ENCODE results near the gene CCDC85B. TPM values are rescaled to one million over a fixed set of nuclear protein-coding genes. Genes with fewer than 3 reads are reported as not detected.

CCDC85B gene
- total RNA-seq, 2 experiments from 2014 or later: 68.8 to 72.4 TPM

- Mint-ChIP-seq H3K36me3 (ENCODE audit: low read depth) (peaks cover 22% of the 10 kb centered on the region), H3K4me1 (ENCODE audit: low read depth) (peaks cover 32% of the 10 kb centered on the region), H3K9me3 (no peaks in the 10 kb centered on the region), H3K4me3 (peak within 1 kb of the TSS; percentile 92), H3K27me3 (no peaks in the 10 kb centered on the region), H3K27ac (peak within 1 kb of the TSS; percentile 87)
- DNase-seq (peak; percentile 99), ATAC-seq (peak; percentile 92)
- intact Hi-C loops (cut with micrococcal nuclease): loop anchor here (1.0 kb wide), 1 partner anchor 42 kb away; the partner anchor contains the start of gene SART1
- ChIA-PET POLR2A (interaction anchor here (0.6 to 2.9 kb wide), 10 partner anchors 8 to 160 kb away, joined by 3 to 20 read pairs (median 6); partner anchors contain the start of genes CCDC85B, FIBP and FOSL1), CTCF (interaction anchor here (1.0 to 2.5 kb wide), 5 partner anchors 18 to 59 kb away, joined by 3 to 12 read pairs (median 6); partner anchors contain the start of genes CCDC85B and MUS81)
- no peak for TF ChIP-seq CTCF (IDR thresholded peaks at IDR 0.05)
These were observed 28.7 kb downstream of the CCDC85B start, which contains the start of gene DRAP1 for GRCh38 chr11:65919141-65919572. DRAP1 (plus strand) TSS chr11:65919426; CDS start chr11:65919502, 76 bp downstream.

- Mint-ChIP-seq H3K36me3 (ENCODE audit: low read depth) (peaks cover 22% of the 10 kb centered on the region), H3K27ac (peak overlapping the region; percentile 84), H3K4me1 (ENCODE audit: low read depth) (peaks cover 32% of the 10 kb centered on the region), H3K4me3 (peak overlapping the region; percentile 92), H3K9me3 (no peaks in the 10 kb centered on the region), H3K27me3 (no peaks in the 10 kb centered on the region)
- CTCF ChIA-PET: interaction anchor here (1.8 kb wide), 1 partner anchor 35 kb away, joined by 8 read pairs; no protein-coding TSS in a partner anchor
- DNase-seq: peak; percentile 81
- intact Hi-C loops (cut with micrococcal nuclease): loop anchor here (1.0 kb wide), 1 partner anchor 42 kb away; the partner anchor contains the start of gene SART1
- no peak for TF ChIP-seq CTCF (IDR thresholded peaks at IDR 0.05)
- ATAC-seq: peak; percentile 46
- POLR2A ChIA-PET: interaction anchor here (0.6 to 2.6 kb wide), 8 partner anchors 9 to 1416 kb away, joined by 3 to 16 read pairs (median 4); partner anchors contain the start of genes CCDC85B, FIBP and FOSL1
These were observed 29.3 kb downstream of the CCDC85B start for GRCh38 chr11:65919573-65920371.

- ATAC-seq (no peak), DNase-seq (no peak)
- H3K27ac Mint-ChIP-seq: peak overlapping the region; percentile 84
- no peak for TF ChIP-seq CTCF (IDR thresholded peaks at IDR 0.05)
- ChIA-PET POLR2A (interaction anchor here (0.6 to 2.6 kb wide), 7 partner anchors 9 to 1416 kb away, joined by 3 to 16 read pairs (median 4); partner anchors contain the start of genes CCDC85B, FIBP and FOSL1), CTCF (interaction anchor here (1.8 kb wide), 1 partner anchor 36 kb away, joined by 8 read pairs; no protein-coding TSS in a partner anchor)
- peak overlapping the region; percentile 92 for H3K4me3 Mint-ChIP-seq
- intact Hi-C loops (cut with micrococcal nuclease): no loop called here
- H3K4me1 Mint-ChIP-seq (ENCODE audit: low read depth): peaks cover 28% of the 10 kb centered on the region
- H3K36me3 Mint-ChIP-seq (ENCODE audit: low read depth): peaks cover 22% of the 10 kb centered on the region
- H3K9me3 Mint-ChIP-seq: no peaks in the 10 kb centered on the region
- no peaks in the 10 kb centered on the region for H3K27me3 Mint-ChIP-seq
These were observed 29.9 kb downstream of the CCDC85B start for GRCh38 chr11:65920372-65920802.

- ATAC-seq (no peak), DNase-seq (no peak)
- H3K27me3 Mint-ChIP-seq: no peaks in the 10 kb centered on the region
- ChIA-PET POLR2A (interaction anchor here (0.6 to 2.6 kb wide), 5 partner anchors 22 to 60 kb away, joined by 3 to 16 read pairs (median 8); partner anchors contain the start of genes CCDC85B, FIBP and FOSL1), CTCF (interaction anchor here (0.6 to 1.8 kb wide), 2 partner anchors 23 to 37 kb away, joined by 3 to 8 read pairs; no protein-coding TSS in a partner anchor)
- peak overlapping the region; percentile 84 for H3K27ac Mint-ChIP-seq
- intact Hi-C loops (cut with micrococcal nuclease): no loop called here
- no peaks in the 10 kb centered on the region for H3K9me3 Mint-ChIP-seq
- peaks cover 22% of the 10 kb centered on the region for H3K36me3 Mint-ChIP-seq (ENCODE audit: low read depth)
- H3K4me3 Mint-ChIP-seq: peak overlapping the region; percentile 92
- peaks cover 26% of the 10 kb centered on the region for H3K4me1 Mint-ChIP-seq (ENCODE audit: low read depth)
- no peak for TF ChIP-seq CTCF (IDR thresholded peaks at IDR 0.05)
These were observed 30.6 kb downstream of the CCDC85B start for GRCh38 chr11:65921033-65921555.

All from activated CD8-positive, alpha-beta T cell treated with anti-CD3 and anti-CD28 coated beads for 36 hours (primary cell).